ENCODE results near the gene ATP6V0E1.
"Not testable (repeated sequence)": the region's sequence is repeated elsewhere in the genome, so short reads cannot be mapped to it uniquely, and the experiment has no call there.

The ATP6V0E1 gene

GRCh38 chr5:173041881-173042762 is 58.6 kb downstream of the ATP6V0E1 start:
- no peak for DNase-seq

- DNase-seq = no peak
Observed at GRCh38 chr5:173042763-173043107, 59.2 kb downstream of the ATP6V0E1 start.

- no peak for DNase-seq
Observed at GRCh38 chr5:173045474-173045873, 61.9 kb downstream of the ATP6V0E1 start.

GRCh38 chr5:173047096-173047837 is 63.7 kb downstream of the ATP6V0E1 start:
- not testable (repeated sequence) for DNase-seq

- no peak for DNase-seq
Observed at GRCh38 chr5:173047838-173048105, 64.2 kb downstream of the ATP6V0E1 start.

GRCh38 chr5:173050791-173051190 is 67.2 kb downstream of the ATP6V0E1 start:
- no peak for DNase-seq

- DNase-seq = no peak
Observed at GRCh38 chr5:173051746-173052145, 68.2 kb downstream of the ATP6V0E1 start.

GRCh38 chr5:173053041-173053440 is 69.5 kb downstream of the ATP6V0E1 start:
- DNase-seq = no peak

- DNase-seq = no peak
Observed at GRCh38 chr5:173055042-173055721, 71.6 kb downstream of the ATP6V0E1 start.

- DNase-seq = no peak
Observed at GRCh38 chr5:173055722-173055982, 72.1 kb downstream of the ATP6V0E1 start.

GRCh38 chr5:173055983-173056782 is 72.6 kb downstream of the ATP6V0E1 start, which contains the start of gene CREBRF:
Gene CREBRF, plus strand, starts transcription at chr5:173056352. Its CDS starts 24,424 bp downstream, at chr5:173080776.
- peak; percentile 97 for DNase-seq

- DNase-seq = peak; percentile 80 to 84
Observed at GRCh38 chr5:173056783-173057061, 73.2 kb downstream of the ATP6V0E1 start.

- DNase-seq = peak; percentile 99
Observed at GRCh38 chr5:173057062-173057924, 73.7 kb downstream of the ATP6V0E1 start.

- DNase-seq = no peak
Observed at GRCh38 chr5:173062141-173062540, 78.6 kb downstream of the ATP6V0E1 start.

GRCh38 chr5:173065155-173065554 is 81.6 kb downstream of the ATP6V0E1 start:
- DNase-seq = no peak

- DNase-seq = no peak
Observed at GRCh38 chr5:173069671-173070070, 86.1 kb downstream of the ATP6V0E1 start.

GRCh38 chr5:173075137-173075843 is 91.7 kb downstream of the ATP6V0E1 start:
- DNase-seq = no peak

- DNase-seq = no peak
Observed at GRCh38 chr5:173075970-173076369, 92.4 kb downstream of the ATP6V0E1 start.

- DNase-seq = not testable (repeated sequence)
Observed at GRCh38 chr5:173076471-173076870, 92.9 kb downstream of the ATP6V0E1 start.

- DNase-seq = no peak
Observed at GRCh38 chr5:173078878-173079277, 95.3 kb downstream of the ATP6V0E1 start.
